DMS 273 treated with DMSO at 0.1 percent for 48 hours (cell line): Measurements from ENCODE around the gene SYT8.

Source experiments
- DNase-seq: peaks from one replicate; lab custom pipeline; 2025; lab: John Stamatoyannopoulos, UW

SYT8 gene

GRCh38 chr11:1832211-1832919 is 2.4 kb upstream of the SYT8 start:
- DNase-seq: no peak

GRCh38 chr11:1832920-1833295 is 1.9 kb upstream of the SYT8 start:
- no peak for DNase-seq

- no peak for DNase-seq
Observed at GRCh38 chr11:1834062-1834610, 654 bp upstream of the SYT8 start.

GRCh38 chr11:1835671-1836010 is 851 bp downstream of the SYT8 start:
- no peak for DNase-seq

GRCh38 chr11:1836011-1836945 is 1.5 kb downstream of the SYT8 start:
- no peak for DNase-seq

GRCh38 chr11:1837171-1838076 is 2.6 kb downstream of the SYT8 start:
- no peak for DNase-seq

- no peak for DNase-seq
Observed at GRCh38 chr11:1838077-1838425, 3.3 kb downstream of the SYT8 start.

- no peak for DNase-seq
Observed at GRCh38 chr11:1838426-1839144, 3.8 kb downstream of the SYT8 start, which contains the start of gene TNNI2. Gene TNNI2, plus strand, starts transcription at chr11:1838981. Its CDS starts 716 bp downstream, at chr11:1839697.

GRCh38 chr11:1839204-1839923 is 4.6 kb downstream of the SYT8 start:
- no peak for DNase-seq

- no peak for DNase-seq
Observed at GRCh38 chr11:1839924-1840779, 5.4 kb downstream of the SYT8 start.

- no peak for DNase-seq
Observed at GRCh38 chr11:1840780-1841480, 6.1 kb downstream of the SYT8 start.

GRCh38 chr11:1841511-1842148 is 6.8 kb downstream of the SYT8 start:
- no peak for DNase-seq

- no peak for DNase-seq
Observed at GRCh38 chr11:1842149-1843097, 7.6 kb downstream of the SYT8 start.

- DNase-seq: no peak
Observed at GRCh38 chr11:1843098-1843473, 8.3 kb downstream of the SYT8 start.

GRCh38 chr11:1843796-1844195 is 9.0 kb downstream of the SYT8 start:
- DNase-seq: no peak

GRCh38 chr11:1844221-1845094 is 9.7 kb downstream of the SYT8 start:
- no peak for DNase-seq

GRCh38 chr11:1845095-1845429 is 10.3 kb downstream of the SYT8 start:
- no peak for DNase-seq
